Naive thymus-derived CD8-positive, alpha-beta T cell (primary cell): Measurements from ENCODE around the gene SUMF1. TPM values are rescaled to one million over a fixed set of nuclear protein-coding genes. Genes with fewer than 3 reads are reported as not detected.
A peak's percentile ranks its signal among the peaks of the same experiment; 100 is the strongest.
"Not testable (repeated sequence)": the region's sequence is repeated elsewhere in the genome, so short reads cannot be mapped to it uniquely, and the experiment has no call there.

Experiments used
- ATAC-seq, 2 donors: fragments of 150-1000 bp; cut with Tn5 transposase in 1 of 2; sonication (Bioruptor Pico), chemical (Tn5 transposase) in 1 of 2; 1 replicate in 1 of 2; 2 replicates in 1 of 2; pipeline ENCODE4 v1.10.0; 2021; ENCODE audit warnings: mild to moderate bottlenecking in 2 of 2, moderate library complexity in 2 of 2
- POLR2A ChIA-PET: fragments of 350-600 bp; sonication (Branson Sonifier 250); formaldehyde crosslinking; loops from one replicate; lab custom pipeline; 2021; ENCODE audit warnings: antibody characterized with exemption; lab: Charles Lee
- DNase-seq, 10 donors: peaks; one replicate each; pipeline versions ENCODE4 v3.0.0 to v3.0.0-alpha.2; 2020 to 2022
- H3K27ac Mint-ChIP-seq, 10 donors: one replicate each; pipeline ENCODE4 v1.8.0; 2020 to 2022; ENCODE audit warnings: mild to moderate bottlenecking in 10 of 10, mixed read lengths in 10 of 10, moderate library complexity in 4 of 10, inconsistent platforms in 1 of 10
- H3K27me3 Mint-ChIP-seq, 5 donors: one replicate each; pipeline ENCODE4 v1.8.0; 2021 to 2022; ENCODE audit warnings: mixed read lengths in 5 of 5
- H3K36me3 Mint-ChIP-seq, 3 donors: one replicate each; pipeline ENCODE4 v1.8.0; 2020 to 2022; ENCODE audit warnings: mixed read lengths in 3 of 3, mild to moderate bottlenecking in 2 of 3, inconsistent platforms in 1 of 3
- H3K4me1 Mint-ChIP-seq, 4 donors: one replicate each; pipeline ENCODE4 v1.8.0; 2021 to 2022; ENCODE audit warnings: mixed read lengths in 4 of 4
- H3K4me3 Mint-ChIP-seq, 10 donors: one replicate each; pipeline ENCODE4 v1.8.0; 2020 to 2022; ENCODE audit warnings: mild to moderate bottlenecking in 10 of 10, mixed read lengths in 10 of 10, moderate library complexity in 6 of 10, inconsistent platforms in 1 of 10
- H3K9me3 Mint-ChIP-seq, 9 donors: one replicate each; pipeline ENCODE4 v1.8.0; 2020 to 2022; ENCODE audit warnings: mixed read lengths in 9 of 9, mild to moderate bottlenecking in 3 of 9, inconsistent platforms in 1 of 9, moderate library complexity in 1 of 9
- polyA plus RNA-seq, 3 donors: library from polyadenylated mRNA; unstranded; fragments of 300-500 nt; fragmentation: Illumina TruSeq; gene quantifications; one replicate each; pipeline ENCODE4 v1.2.3, GENCODE V29; 2021
- total RNA-seq, 8 experiments: library from RNA in 2 of 8; stranded (reverse) in 2 of 8; gene quantifications; one replicate each; pipeline ENCODE4 v1.2.3 and lab custom pipeline; 2021 to 2026

Gene SUMF1
- total and polyA plus RNA-seq, 5 experiments from 2014 or later = 13.7 to 36.4 (median 23.4) TPM

GRCh38 chr3:4336850-4337546 lies 130.1 kb downstream of the SUMF1 start:
- ATAC-seq (no peak), DNase-seq (no peak)
- Mint-ChIP-seq H3K4me3 (no peak overlapping the region), H3K9me3 (peaks cover 0 to 2% (median 0%) of the 10 kb centered on the region in 9 donors), H3K27ac (no peak overlapping the region), H3K27me3 (no peaks in the 10 kb centered on the region), H3K4me1 (peaks cover 0 to 6% (median 0%) of the 10 kb centered on the region in 4 donors), H3K36me3 (peaks cover 0 to 13% (median 7%) of the 10 kb centered on the region in 3 donors)
- POLR2A ChIA-PET = no interaction called here

DNA sequence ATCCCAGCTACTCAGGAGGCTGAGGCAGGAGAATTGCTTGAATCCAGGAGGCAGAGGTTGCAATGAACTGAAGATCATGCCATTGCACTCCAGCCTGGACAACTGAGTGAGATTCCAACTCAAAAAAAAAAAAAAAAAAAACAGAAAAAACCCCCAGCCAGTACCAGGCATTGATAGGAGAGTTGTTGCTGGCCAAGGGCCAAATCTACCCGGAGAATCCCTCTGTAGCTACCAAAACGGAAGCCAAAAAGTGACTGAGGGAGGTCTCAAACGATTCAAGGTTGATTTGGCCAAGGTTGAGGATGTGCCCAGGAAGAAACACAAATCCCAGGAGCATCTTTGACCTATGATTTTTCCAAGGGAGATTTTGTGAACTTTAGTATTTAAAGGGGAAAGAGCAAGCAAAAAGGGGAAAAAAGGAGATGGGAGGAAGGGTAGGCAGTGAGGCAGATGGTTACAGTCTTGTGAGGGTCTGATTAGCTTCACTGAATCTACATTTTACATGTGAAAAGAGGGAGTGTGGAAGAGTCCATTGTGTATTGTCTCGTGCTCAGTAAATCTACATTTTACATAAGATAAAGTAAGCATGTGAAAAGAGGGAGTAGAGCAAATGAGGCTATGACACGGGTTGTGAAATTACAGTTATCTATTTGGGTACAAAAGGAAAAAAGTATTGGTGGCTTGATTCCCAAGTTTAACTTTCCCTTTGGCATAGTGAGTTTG lies 131.1 kb downstream of the SUMF1 start:
- peaks cover 0 to 6% (median 0%) of the 10 kb centered on the region in 4 donors for H3K4me1 Mint-ChIP-seq
- no peak for ATAC-seq
- H3K27me3 Mint-ChIP-seq = no peaks in the 10 kb centered on the region
- peaks cover 0 to 3% (median 0%) of the 10 kb centered on the region in 9 donors for H3K9me3 Mint-ChIP-seq
- H3K4me3 Mint-ChIP-seq = no peak overlapping the region
- POLR2A ChIA-PET = interaction anchor here (0.7 kb wide), 1 partner anchor 1024 kb away, joined by 5 read pairs; no protein-coding TSS in a partner anchor
- peaks cover 0 to 13% (median 7%) of the 10 kb centered on the region in 3 donors for H3K36me3 Mint-ChIP-seq
- DNase-seq = no peak
- H3K27ac Mint-ChIP-seq = no peak overlapping the region

GRCh38 chr3:4334548-4334947 lies 132.5 kb downstream of the SUMF1 start:
- Mint-ChIP-seq H3K27me3 (no peaks in the 10 kb centered on the region), H3K36me3 (peaks cover 7 to 17% (median 10%) of the 10 kb centered on the region in 3 donors), H3K9me3 (peaks cover 0 to 13% (median 9%) of the 10 kb centered on the region in 9 donors), H3K27ac (no peak overlapping the region), H3K4me1 (peaks cover 0 to 4% (median 0%) of the 10 kb centered on the region in 4 donors), H3K4me3 (no peak overlapping the region)
- POLR2A ChIA-PET = no interaction called here
- DNase-seq (no peak), ATAC-seq (no peak)

DNA sequence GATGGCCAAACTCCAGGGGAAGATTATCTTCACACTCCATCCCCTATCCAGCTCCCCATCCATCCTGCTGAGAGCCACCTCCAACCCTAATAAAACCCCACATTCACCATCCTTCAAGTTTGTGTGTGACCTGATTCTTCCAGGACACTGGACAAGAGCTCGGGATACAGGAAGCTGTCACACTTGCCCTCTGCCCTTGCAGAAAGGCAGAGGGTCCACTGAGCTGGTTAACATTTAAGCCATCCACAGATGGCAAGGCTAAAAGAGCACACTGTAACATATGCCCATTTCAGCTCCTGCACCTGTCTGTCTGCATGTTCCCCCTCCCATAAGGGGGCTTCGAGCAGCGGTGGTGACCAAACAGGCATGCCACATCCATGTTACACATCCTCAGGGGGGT lies 134.1 kb downstream of the SUMF1 start:
- Mint-ChIP-seq H3K4me3 (no peak overlapping the region), H3K9me3 (peaks cover 0 to 26% (median 14%) of the 10 kb centered on the region in 9 donors), H3K27ac (no peak overlapping the region), H3K4me1 (peaks cover 0 to 2% (median 0%) of the 10 kb centered on the region in 4 donors), H3K36me3 (peaks cover 7 to 24% (median 17%) of the 10 kb centered on the region in 3 donors), H3K27me3 (no peaks in the 10 kb centered on the region)
- ATAC-seq = no peak
- POLR2A ChIA-PET = no interaction called here
- no peak for DNase-seq

- peaks cover 0 to 2% (median 0%) of the 10 kb centered on the region in 4 donors for H3K4me1 Mint-ChIP-seq
- POLR2A ChIA-PET = no interaction called here
- H3K36me3 Mint-ChIP-seq = peaks cover 6 to 24% (median 17%) of the 10 kb centered on the region in 3 donors
- H3K9me3 Mint-ChIP-seq = peaks cover 0 to 28% (median 14%) of the 10 kb centered on the region in 9 donors
- ATAC-seq (no peak), DNase-seq (no peak)
- no peak overlapping the region for H3K4me3 Mint-ChIP-seq
- no peak overlapping the region for H3K27ac Mint-ChIP-seq
- no peaks in the 10 kb centered on the region for H3K27me3 Mint-ChIP-seq
Observed at GRCh38 chr3:4332574-4332973, 134.5 kb downstream of the SUMF1 start.

GRCh38 chr3:4332111-4332510 lies 135.0 kb downstream of the SUMF1 start:
- H3K4me1 Mint-ChIP-seq = peaks cover 0 to 2% (median 0%) of the 10 kb centered on the region in 4 donors
- H3K27me3 Mint-ChIP-seq = no peaks in the 10 kb centered on the region
- no peak for DNase-seq
- H3K27ac Mint-ChIP-seq = no peak overlapping the region
- H3K4me3 Mint-ChIP-seq = no peak overlapping the region
- H3K36me3 Mint-ChIP-seq = peaks cover 5 to 26% (median 19%) of the 10 kb centered on the region in 3 donors
- peaks cover 0 to 29% (median 14%) of the 10 kb centered on the region in 9 donors for H3K9me3 Mint-ChIP-seq
- ATAC-seq = no peak
- POLR2A ChIA-PET = no interaction called here

DNA sequence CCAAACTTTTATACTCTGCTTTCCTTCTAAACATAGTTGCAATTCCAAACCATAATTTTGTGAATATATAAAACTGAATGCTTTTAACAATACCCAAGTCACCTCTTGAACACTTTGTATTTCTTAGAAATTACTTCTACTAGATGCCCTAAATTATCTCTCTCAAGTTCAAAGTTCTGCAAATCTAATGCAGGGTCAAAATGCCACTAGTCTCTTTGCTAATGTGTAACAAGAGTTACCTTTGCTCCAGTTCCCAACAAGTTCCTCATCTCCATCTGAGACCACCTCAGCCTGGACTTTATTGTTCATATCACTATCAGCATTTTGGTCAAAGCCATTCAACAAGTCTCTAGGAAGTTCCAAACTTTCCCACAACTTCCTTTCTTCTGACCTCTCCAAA lies 137.3 kb downstream of the SUMF1 start:
- ATAC-seq, H3K4me1 Mint-ChIP-seq, H3K27ac Mint-ChIP-seq, DNase-seq, POLR2A ChIA-PET, H3K4me3 Mint-ChIP-seq, H3K27me3 Mint-ChIP-seq: not testable (repeated sequence)
- Mint-ChIP-seq H3K9me3 (peaks cover 0 to 31% (median 14%) of the 10 kb centered on the region in 9 donors), H3K36me3 (peaks cover 5 to 32% (median 23%) of the 10 kb centered on the region in 3 donors)

DNA sequence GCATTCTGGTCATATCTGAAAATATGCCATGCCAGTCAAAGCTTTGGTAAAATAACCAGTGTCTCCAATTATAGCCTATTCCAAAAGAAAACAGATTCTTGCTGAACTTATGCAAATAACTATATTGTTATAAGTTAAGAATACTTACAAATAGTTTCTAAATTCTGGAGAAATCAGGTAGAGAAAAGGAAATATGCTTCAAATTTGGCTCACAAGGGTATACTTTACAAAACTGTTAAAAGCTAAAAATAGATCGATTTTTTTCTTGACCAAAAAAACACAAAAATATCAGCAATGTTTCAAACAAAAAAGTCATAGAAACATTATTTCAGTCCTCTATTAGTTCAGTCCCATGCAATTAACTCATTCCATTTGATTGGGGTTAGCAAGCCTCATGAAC lies 140.2 kb downstream of the SUMF1 start:
- H3K36me3 Mint-ChIP-seq = peaks cover 5 to 29% (median 23%) of the 10 kb centered on the region in 3 donors
- POLR2A ChIA-PET = no interaction called here
- no peak overlapping the region for H3K4me3 Mint-ChIP-seq
- H3K9me3 Mint-ChIP-seq = peaks cover 0 to 31% (median 14%) of the 10 kb centered on the region in 9 donors
- no peaks in the 10 kb centered on the region for H3K27me3 Mint-ChIP-seq
- ATAC-seq (no peak), DNase-seq (no peak)
- no peak overlapping the region for H3K27ac Mint-ChIP-seq
- no peaks in the 10 kb centered on the region for H3K4me1 Mint-ChIP-seq

- no peak for ATAC-seq
- POLR2A ChIA-PET = no interaction called here
- H3K36me3 Mint-ChIP-seq = peaks cover 0 to 19% (median 13%) of the 10 kb centered on the region in 3 donors
- peaks cover 0 to 15% (median 2%) of the 10 kb centered on the region in 9 donors for H3K9me3 Mint-ChIP-seq
- H3K4me1 Mint-ChIP-seq = peaks cover 0 to 12% (median 2%) of the 10 kb centered on the region in 4 donors
- no peak overlapping the region for H3K27ac Mint-ChIP-seq
- no peak overlapping the region for H3K4me3 Mint-ChIP-seq
- no peak for DNase-seq
- no peaks in the 10 kb centered on the region for H3K27me3 Mint-ChIP-seq
Observed at GRCh38 chr3:4323246-4324027, 143.6 kb downstream of the SUMF1 start.

DNA sequence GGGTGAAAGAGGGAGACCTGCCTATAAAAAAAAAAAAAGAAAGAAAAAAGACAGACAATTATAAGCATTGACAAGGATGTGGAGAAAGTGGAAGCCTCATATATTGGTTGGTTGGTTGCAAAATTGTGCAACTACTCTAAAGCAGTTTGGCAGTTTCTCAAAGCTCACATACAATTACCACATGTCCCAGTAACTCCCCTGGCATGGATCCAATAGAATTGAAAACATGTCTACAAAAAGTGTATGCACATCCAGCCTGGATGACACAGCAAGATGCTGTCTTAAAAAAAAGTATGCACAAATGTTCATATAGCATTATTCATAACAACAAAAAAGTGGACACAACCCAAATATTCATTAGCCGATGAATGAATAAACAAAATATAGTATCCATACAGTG lies 144.4 kb downstream of the SUMF1 start:
- Mint-ChIP-seq H3K36me3 (peaks cover 0 to 23% (median 11%) of the 10 kb centered on the region in 3 donors), H3K9me3 (peaks cover 0 to 13% (median 2%) of the 10 kb centered on the region in 9 donors), H3K27me3 (no peaks in the 10 kb centered on the region), H3K4me3 (no peak overlapping the region), H3K27ac (peak overlapping the region in 2 of 10 donors; percentile 9 to 43), H3K4me1 (peaks cover 0 to 12% (median 3%) of the 10 kb centered on the region in 4 donors)
- DNase-seq = no peak
- no peak for ATAC-seq
- POLR2A ChIA-PET = no interaction called here

DNA sequence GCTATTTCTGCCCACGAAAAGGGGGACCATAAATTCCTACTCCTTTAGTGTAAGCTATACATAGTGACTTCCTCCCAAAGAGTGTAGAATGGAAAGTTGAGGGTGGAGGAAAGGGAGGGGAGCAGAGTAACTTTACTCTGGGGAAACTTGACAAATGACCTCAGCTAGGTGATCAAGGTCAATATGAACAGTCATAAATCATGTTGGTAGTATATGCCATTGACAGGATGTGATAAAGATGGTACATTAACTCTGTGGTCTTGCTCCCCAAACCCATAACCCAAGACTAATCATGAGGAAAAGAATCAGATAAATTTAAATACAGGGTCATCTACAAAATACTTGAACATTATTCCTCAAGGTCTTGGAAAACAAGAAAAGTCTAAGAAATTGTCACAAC lies 145.3 kb downstream of the SUMF1 start:
- Mint-ChIP-seq H3K9me3 (peaks cover 0 to 8% (median 0%) of the 10 kb centered on the region in 9 donors), H3K27ac (peak overlapping the region in 1 of 10 donors; percentile 2), H3K27me3 (no peaks in the 10 kb centered on the region), H3K4me1 (peaks cover 0 to 12% (median 3%) of the 10 kb centered on the region in 4 donors), H3K4me3 (no peak overlapping the region), H3K36me3 (peaks cover 3 to 22% (median 6%) of the 10 kb centered on the region in 3 donors)
- DNase-seq (no peak), ATAC-seq (no peak)
- POLR2A ChIA-PET = interaction anchor here (0.7 kb wide), 1 partner anchor 509 kb away, joined by 6 read pairs; no protein-coding TSS in a partner anchor
